ENCODE data around the gene ABHD18. TPM values are rescaled to one million over a fixed set of nuclear protein-coding genes. Genes with fewer than 3 reads are reported as not detected.
"Not testable (repeated sequence)": the region's sequence is repeated elsewhere in the genome, so short reads cannot be mapped to it uniquely, and the experiment has no call there.

ABHD18 gene
- total RNA-seq, 2 donors from 2014 or later, result 18.6 to 20.8 TPM

DNA sequence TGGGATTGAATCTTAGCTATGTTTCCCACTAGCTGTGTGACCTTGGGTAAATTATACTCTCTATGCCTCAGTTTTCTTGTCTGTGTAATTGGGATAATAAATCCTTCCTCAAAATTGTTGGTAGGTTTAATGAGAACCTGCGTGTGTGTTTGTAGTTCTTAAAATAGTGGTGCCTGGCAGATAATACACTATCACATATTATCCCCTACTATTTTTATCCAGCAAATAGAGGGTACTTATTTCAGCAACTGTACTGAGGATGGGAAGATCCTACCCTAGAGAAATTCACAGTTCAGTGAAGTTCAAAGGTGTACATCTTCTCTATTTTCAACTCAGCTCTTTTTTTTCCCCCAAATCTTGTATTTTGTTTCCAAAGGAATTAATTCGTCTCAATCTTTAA is 17.2 kb downstream of the ABHD18 start:
- Histone ChIP-seq H3K4me1 (no peaks in the 10 kb centered on the region), H3K27ac (no peak overlapping the region), H3K9me3 (no peaks in the 10 kb centered on the region), H3K9ac (ENCODE audit: low read depth in 2 of 2, low read length in 2 of 2) (no peak overlapping the region), H3K27me3 (no peaks in the 10 kb centered on the region), H3K4me3 (no peak overlapping the region), H3K36me3 (peaks cover 3% of the 10 kb centered on the region)
- intact Hi-C loops (cut with DNase I), result no loop called here
- DNase-seq, result no peak
- TF ChIP-seq CTCF (IDR thresholded peaks at IDR 0.05), result no peak

- intact Hi-C loops (cut with DNase I), result no loop called here
- Histone ChIP-seq H3K9me3 (no peaks in the 10 kb centered on the region), H3K4me3 (no peak overlapping the region), H3K9ac (ENCODE audit: low read depth in 2 of 2, low read length in 2 of 2) (no peak overlapping the region), H3K4me1 (no peaks in the 10 kb centered on the region), H3K27me3 (no peaks in the 10 kb centered on the region), H3K36me3 (peaks cover 3% of the 10 kb centered on the region), H3K27ac (no peak overlapping the region)
- TF ChIP-seq CTCF (IDR thresholded peaks at IDR 0.05), result no peak
- no peak for DNase-seq
Observed at GRCh38 chr4:127985989-127986388, 20.8 kb downstream of the ABHD18 start.

- intact Hi-C loops (cut with DNase I), result no loop called here
- no peak for TF ChIP-seq CTCF (IDR thresholded peaks at IDR 0.05)
- Histone ChIP-seq H3K27ac (no peak overlapping the region), H3K27me3 (no peaks in the 10 kb centered on the region), H3K9ac (ENCODE audit: low read depth in 2 of 2, low read length in 2 of 2) (no peak overlapping the region), H3K9me3 (no peaks in the 10 kb centered on the region), H3K4me3 (no peak overlapping the region), H3K36me3 (peaks cover 3% of the 10 kb centered on the region), H3K4me1 (no peaks in the 10 kb centered on the region)
- DNase-seq, result no peak
Observed at GRCh38 chr4:127988638-127989037, 23.4 kb downstream of the ABHD18 start.

- Histone ChIP-seq H3K4me3 (no peak overlapping the region), H3K9ac (ENCODE audit: low read depth in 2 of 2, low read length in 2 of 2) (no peak overlapping the region), H3K9me3 (no peaks in the 10 kb centered on the region), H3K4me1 (no peaks in the 10 kb centered on the region), H3K27me3 (no peaks in the 10 kb centered on the region), H3K27ac (no peak overlapping the region), H3K36me3 (no peaks in the 10 kb centered on the region)
- no peak for DNase-seq
- intact Hi-C loops (cut with DNase I), result no loop called here
- TF ChIP-seq CTCF (IDR thresholded peaks at IDR 0.05), result no peak
Observed at GRCh38 chr4:127993151-127993550, 27.9 kb downstream of the ABHD18 start.

DNA sequence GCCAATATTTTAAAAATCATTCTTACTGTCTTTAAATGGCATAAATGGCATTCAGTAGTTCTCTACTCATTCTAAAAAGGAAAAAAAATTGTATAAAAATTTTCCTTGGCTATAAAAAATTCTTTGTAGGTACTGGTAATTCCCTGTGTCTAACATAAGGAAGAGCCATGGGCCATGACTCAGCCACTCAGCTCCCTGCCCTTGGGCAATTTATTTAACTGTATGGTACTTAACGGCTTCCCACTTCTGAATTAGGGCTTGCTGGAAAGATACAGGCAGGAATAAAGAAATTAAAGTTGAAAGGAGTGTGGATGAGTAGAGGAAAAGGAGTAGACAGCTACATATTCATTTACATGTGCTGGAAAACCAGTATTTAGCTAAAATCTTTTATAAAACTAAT is 30.6 kb downstream of the ABHD18 start:
- H3K27me3 ChIP-seq, result no peaks in the 10 kb centered on the region
- intact Hi-C loops (cut with DNase I), result no loop called here
- H3K4me1 ChIP-seq, result no peaks in the 10 kb centered on the region
- H3K36me3 ChIP-seq, result no peaks in the 10 kb centered on the region
- H3K27ac ChIP-seq, result no peak overlapping the region
- H3K9ac ChIP-seq (ENCODE audit: low read depth in 2 of 2, low read length in 2 of 2), result no peak overlapping the region
- no peak for TF ChIP-seq CTCF (IDR thresholded peaks at IDR 0.05)
- no peaks in the 10 kb centered on the region for H3K9me3 ChIP-seq
- no peak for DNase-seq
- no peak overlapping the region for H3K4me3 ChIP-seq

DNA sequence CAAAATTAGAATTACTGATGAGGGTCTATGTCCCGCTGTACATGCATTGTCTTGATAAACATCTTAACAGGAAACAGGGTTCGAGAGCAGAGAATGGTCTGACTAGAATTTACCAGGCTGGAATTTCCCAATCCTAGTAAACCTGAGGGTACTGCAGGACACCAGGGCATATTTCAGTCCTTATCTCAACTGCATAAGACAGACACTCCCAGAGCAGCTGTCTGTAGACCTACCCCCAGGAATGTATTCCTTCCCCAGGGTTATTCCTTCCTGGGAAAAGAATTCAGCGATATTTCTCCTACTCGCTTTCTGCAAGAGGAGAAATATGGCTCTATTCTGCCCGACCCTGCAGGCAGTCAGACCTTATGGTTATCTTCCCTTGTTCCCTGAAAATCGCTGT is 31.3 kb downstream of the ABHD18 start:
- intact Hi-C loops (cut with DNase I); H3K36me3 ChIP-seq; DNase-seq: not testable (repeated sequence)

More for the DNA sequence above, 31.3 kb downstream of the ABHD18 start:
- H3K27ac ChIP-seq; H3K4me3 ChIP-seq; H3K27me3 ChIP-seq; H3K9ac ChIP-seq (ENCODE audit: low read depth in 2 of 2, low read length in 2 of 2); H3K9me3 ChIP-seq; H3K4me1 ChIP-seq: not testable (repeated sequence)
